NCI-H460 (cell line): ENCODE data around the gene ANKRD13D. TPM values are rescaled to one million over a fixed set of nuclear protein-coding genes. Genes with fewer than 3 reads are reported as not detected.
A peak's percentile ranks its signal among the peaks of the same experiment; 100 is the strongest.
"Not testable (repeated sequence)": the region's sequence is repeated elsewhere in the genome, so short reads cannot be mapped to it uniquely, and the experiment has no call there.

ENCODE experiments used
- DNase-seq: peaks from one replicate; pipeline ENCODE4 v3.0.0-alpha.2; 2016; ENCODE audit warnings: low read depth; ENCODE audit errors: extremely low read depth
- total RNA-seq: library from RNA; depleted of rRNA; stranded (reverse); fragments of >200 nt; shearing (Covaris generic); gene quantifications from 2 replicates; pipeline ENCODE4 v1.2.3, GENCODE V29; 2014

ANKRD13D gene
- total RNA-seq, 1 experiment from 2014 or later = 21.2 TPM

DNA sequence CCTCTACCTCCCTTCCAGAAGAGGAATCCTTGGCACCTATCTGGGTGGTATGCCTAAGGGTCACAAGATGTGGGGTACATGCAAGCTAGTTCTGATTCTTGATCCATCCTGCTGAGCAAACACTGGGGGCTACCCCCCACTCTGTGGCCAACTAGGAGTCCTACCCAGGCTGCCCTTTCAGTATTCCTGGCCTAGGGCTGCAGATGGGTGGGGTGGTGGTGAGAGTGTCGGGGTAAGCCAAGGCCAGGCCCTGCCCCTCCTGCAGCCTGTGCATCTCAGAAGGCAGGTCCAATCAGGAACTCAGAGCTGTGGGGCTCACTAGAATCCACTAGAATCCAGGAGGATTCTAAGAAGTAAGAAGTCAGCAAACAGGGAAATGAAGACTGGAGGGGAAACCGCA is 25.1 kb downstream of the ANKRD13D start:
- no peak for DNase-seq

- no peak for DNase-seq
These were observed 26.3 kb downstream of the ANKRD13D start for GRCh38 chr11:67315325-67315909.

DNA sequence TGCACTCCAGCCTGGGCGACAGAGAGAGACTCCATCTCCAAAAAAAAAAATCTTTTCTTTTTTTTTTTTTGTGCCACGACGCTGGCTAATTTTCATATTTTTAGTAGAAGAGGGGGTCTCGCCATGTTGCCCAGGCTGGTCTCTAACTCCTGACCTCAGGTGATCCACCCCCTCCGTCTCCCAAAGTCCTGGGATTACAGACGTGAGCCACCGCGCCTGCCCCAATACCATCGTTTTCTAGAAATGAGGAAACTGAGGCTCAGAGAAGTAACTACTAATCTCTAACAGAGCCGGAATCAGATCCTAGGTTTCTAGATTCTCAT is 27.7 kb downstream of the ANKRD13D start:
- no peak for DNase-seq

DNA sequence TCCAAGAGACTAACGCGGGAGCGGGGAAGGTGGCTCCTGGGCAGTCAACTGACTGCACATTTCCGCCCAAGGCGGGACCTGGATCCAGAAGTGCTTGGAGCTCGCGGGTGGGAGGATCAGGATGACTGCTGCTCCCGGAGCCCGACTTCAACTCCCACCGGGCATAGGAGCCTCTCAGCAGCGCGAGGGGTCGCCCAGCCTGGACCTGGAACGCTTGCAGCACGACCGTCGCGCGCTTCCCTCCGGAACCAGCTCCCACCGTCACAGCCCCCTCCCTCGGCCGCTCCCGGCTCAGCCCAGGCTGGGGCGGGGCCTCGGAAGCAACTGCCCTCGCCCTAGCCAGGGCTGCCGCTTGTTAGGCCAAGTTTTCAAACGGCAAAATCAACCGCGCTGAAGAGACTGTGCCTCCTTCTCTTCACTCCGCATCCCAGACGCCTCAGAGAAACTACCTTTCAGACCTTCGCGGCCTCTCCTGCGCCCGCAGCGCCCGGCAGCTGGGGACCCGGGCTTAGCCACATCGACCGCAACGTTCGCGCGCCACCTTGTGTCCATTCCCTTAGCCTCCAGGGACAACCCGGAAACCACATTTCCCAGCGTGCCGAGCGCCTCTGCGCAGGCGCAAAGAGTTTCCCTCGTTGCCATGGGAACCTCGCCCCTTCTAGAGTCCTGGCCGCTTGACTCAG is 28.2 kb downstream of the ANKRD13D start:
- DNase-seq = peak; percentile 92

DNA sequence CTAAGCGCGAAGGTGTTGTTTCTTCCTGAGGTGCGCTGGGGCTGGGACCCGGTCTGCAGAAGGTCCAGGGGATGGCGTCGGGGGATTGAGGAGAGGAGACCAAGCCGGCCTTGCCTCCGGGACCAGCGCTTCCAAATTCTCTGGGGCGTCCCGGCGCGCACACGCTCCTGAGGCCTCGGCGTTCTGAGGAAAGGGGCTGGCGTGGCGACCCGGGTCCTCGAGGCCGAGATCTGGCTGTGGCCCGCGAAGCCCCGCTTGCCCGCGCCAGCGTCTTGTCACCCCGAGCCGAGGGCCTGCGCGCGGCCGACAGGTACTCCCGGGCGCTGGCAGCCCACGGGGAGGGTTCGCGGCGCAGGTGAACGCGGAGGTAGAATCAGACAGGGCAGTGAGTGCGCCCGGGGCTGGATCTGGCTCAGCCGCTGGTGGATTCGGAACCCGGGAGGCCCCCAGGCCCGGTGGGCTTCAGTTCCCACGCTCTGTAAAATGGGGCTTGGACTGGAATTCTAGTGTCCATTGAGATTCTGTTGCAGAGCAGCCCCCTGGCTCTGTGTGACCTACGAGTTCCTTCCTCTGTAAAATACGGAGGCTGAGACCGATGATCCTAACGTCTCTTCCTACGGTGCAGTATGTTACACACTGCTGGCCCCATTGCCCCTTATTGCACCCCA is 28.9 kb downstream of the ANKRD13D start:
- no peak for DNase-seq

- DNase-seq = not testable (repeated sequence)
These were observed 29.8 kb downstream of the ANKRD13D start for GRCh38 chr11:67318876-67319275.

DNA sequence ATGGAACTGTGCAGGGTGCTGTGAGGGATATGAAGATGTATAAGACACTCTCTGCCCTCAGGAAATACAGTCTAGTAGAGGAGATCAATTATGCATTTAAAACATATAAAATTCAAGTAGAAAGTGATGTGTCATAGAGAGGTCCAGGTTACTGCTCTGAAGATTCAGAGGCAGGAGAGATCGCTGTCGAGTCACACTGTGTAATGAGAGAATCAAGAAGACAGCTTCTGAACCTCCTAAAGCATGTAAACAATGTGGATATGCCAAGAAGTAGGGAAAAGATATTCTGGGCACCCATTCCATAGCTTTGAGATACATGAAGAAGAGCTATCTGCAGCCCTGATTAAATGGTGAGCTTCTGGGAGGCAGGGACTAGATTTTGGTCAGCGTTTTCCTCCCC is 30.9 kb downstream of the ANKRD13D start:
- no peak for DNase-seq

- DNase-seq = no peak
These were observed 31.6 kb downstream of the ANKRD13D start for GRCh38 chr11:67320691-67321090.

- no peak for DNase-seq
These were observed 32.3 kb downstream of the ANKRD13D start for GRCh38 chr11:67321313-67321871.

- no peak for DNase-seq
These were observed 32.9 kb downstream of the ANKRD13D start for GRCh38 chr11:67322049-67322448.

DNA sequence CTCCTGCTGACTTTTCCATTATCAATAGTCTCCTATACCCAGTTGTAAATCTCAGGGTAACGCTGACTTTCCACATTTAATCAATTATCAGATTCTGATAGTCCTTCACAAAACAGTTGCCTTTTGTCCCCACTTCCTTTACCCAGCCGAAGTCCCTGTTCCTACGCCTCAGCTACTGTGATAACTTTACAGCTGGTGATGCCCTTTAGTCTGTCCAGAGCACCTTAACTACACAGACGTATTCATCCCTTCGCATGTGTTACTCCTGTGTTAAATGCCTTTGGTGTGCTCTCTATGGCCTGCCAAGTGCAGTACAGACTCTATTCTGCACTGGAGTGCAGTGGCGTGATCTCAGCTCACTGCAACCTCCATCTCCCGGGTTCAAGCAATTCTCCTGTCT is 34.4 kb downstream of the ANKRD13D start:
- no peak for DNase-seq

- DNase-seq = no peak
These were observed 43.1 kb downstream of the ANKRD13D start for GRCh38 chr11:67332081-67332691.

DNA sequence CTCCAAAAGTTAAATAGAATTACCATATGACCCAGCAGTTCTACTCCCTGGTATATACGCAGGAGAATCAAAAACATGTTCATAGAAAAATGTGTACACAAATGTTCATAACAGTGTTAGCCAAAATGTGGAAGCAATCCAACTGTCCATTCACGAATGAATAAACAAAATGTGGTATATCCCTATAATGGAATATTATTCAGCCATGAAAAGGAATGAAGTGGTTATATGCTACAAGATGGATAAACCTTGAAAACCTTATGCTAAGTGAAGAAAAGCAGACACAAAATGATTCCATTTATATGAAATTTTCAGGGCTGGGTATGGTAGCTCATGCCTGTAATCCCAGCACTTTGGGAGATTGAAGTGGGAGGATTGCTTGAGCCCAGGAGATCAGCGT is 48.2 kb downstream of the ANKRD13D start:
- no peak for DNase-seq

DNA sequence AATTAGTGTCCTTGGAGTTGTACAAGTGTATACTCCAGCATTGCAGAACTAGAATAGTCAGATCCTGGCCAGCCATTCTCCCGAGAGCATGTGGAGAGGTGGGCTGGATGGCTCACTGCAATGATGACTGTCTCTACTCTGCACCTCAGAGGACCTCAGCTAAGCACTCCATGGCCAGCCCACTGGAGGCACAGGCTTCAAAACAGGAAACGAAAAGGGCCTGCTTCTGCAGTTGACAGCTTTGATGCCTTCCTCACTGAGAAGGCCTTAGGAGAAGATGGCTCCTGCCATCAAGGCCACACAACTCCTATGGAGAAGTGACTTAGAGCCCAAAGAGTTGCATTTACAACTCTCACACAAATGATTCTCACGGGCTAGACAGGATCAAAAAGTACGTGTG is 55.2 kb downstream of the ANKRD13D start:
- DNase-seq = no peak

GRCh38 chr11:67345247-67345919 is 56.3 kb downstream of the ANKRD13D start:
- DNase-seq = no peak

GRCh38 chr11:67345920-67346819 is 57.1 kb downstream of the ANKRD13D start:
- DNase-seq = peak; percentile 76

DNA sequence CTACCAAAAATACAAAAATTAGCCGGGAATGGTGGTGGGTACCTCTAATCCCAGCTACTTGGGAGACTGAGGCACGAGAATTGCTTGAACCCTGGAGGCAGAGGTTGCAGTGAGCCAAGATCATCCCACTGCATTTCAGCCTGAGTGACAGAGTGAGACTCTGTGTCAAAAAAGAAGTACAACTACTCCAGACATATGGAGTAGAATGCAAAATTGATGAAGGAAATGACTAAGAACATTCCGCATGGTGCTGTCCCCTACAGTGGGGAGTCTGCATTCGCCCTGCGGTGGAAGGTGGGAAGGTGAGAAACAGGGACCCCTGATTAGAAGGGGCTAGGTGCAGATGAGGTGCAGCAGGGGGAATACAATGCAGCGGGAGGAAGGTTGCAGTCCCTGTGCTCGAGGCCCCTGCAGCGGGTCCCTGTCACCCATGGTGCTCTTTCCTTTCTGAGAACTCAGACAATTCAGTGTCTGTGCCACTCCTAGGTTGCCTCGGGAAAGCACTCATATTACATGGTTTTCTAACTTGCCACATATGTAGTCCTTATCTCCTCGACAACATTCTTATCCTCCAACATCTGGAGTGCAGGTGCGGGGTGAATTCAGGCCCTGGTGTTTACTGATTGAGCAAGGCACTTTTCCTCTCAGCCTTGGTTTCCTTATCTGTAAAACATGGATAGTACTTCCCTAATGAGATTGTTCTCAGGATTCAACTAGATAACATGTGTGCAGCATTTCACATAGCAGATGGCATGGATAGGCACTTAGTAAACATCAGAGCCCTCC is 59.1 kb downstream of the ANKRD13D start:
- no peak for DNase-seq

- DNase-seq = no peak
These were observed 59.9 kb downstream of the ANKRD13D start for GRCh38 chr11:67349036-67349435.

GRCh38 chr11:67349457-67349856 is 60.4 kb downstream of the ANKRD13D start:
- DNase-seq = no peak
